Epithelial cell of proximal tubule (primary cell): ENCODE results near the gene SERPIND1. TPM values are rescaled to one million over a fixed set of nuclear protein-coding genes. Genes with fewer than 3 reads are reported as not detected.

Experiments
- DNase-seq: peaks from one replicate; pipeline ENCODE4 v3.0.0-alpha.2; 2011; ENCODE audit warnings: low read depth
- H3K4me3 ChIP-seq: 2 replicates; pipeline ENCODE4 v1.5.1; 2011; ENCODE audit warnings: low read depth, mild to moderate bottlenecking, low read length
- total RNA-seq: library from RNA; depleted of rRNA; stranded (reverse); fragments of >200 nt; gene quantifications from 2 replicates; pipeline ENCODE4 v1.2.3, GENCODE V29; 2015
- TF ChIP-seq, protein P1 (sequence below): conservative IDR thresholded peaks from 2 replicates; pipeline ENCODE4 v1.5.1; 2012; ENCODE audit warnings: low read depth, mild to moderate bottlenecking, low read length

Gene SERPIND1
- total RNA-seq, 1 donor from 2014 or later = not detected

GRCh38 chr22:20781272-20781990, 7.5 kb downstream of the SERPIND1 start:
- no peak for DNase-seq
- TF ChIP-seq, protein P1, sequence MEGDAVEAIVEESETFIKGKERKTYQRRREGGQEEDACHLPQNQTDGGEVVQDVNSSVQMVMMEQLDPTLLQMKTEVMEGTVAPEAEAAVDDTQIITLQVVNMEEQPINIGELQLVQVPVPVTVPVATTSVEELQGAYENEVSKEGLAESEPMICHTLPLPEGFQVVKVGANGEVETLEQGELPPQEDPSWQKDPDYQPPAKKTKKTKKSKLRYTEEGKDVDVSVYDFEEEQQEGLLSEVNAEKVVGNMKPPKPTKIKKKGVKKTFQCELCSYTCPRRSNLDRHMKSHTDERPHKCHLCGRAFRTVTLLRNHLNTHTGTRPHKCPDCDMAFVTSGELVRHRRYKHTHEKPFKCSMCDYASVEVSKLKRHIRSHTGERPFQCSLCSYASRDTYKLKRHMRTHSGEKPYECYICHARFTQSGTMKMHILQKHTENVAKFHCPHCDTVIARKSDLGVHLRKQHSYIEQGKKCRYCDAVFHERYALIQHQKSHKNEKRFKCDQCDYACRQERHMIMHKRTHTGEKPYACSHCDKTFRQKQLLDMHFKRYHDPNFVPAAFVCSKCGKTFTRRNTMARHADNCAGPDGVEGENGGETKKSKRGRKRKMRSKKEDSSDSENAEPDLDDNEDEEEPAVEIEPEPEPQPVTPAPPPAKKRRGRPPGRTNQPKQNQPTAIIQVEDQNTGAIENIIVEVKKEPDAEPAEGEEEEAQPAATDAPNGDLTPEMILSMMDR = no peak
- H3K4me3 ChIP-seq = no peak overlapping the region

DNA sequence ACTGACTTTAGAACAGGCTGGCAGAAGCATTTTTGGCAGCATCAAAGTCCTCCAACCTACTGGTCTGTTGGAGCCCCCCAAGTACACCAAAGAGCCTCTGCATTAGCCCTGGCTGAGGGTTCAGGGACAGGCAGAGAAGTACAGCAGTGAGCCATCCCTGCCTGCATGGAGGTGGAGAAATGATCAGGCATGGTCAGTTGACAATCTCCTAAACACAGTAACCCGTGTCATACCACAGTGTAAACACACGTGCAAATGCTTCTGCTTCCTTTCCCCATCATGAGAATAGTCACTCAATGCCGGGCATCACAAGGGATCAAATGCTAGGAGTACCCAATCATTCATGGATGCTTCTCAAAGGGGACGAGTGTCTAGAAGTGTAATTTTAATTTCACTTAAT, 8.2 kb downstream of the SERPIND1 start:
- TF ChIP-seq, protein P1 = no peak
- DNase-seq = no peak
- no peak overlapping the region for H3K4me3 ChIP-seq

- TF ChIP-seq, protein P1 = no peak
- no peak for DNase-seq
- no peak overlapping the region for H3K4me3 ChIP-seq
Measured at GRCh38 chr22:20782596-20783299, 8.8 kb downstream of the SERPIND1 start.

DNA sequence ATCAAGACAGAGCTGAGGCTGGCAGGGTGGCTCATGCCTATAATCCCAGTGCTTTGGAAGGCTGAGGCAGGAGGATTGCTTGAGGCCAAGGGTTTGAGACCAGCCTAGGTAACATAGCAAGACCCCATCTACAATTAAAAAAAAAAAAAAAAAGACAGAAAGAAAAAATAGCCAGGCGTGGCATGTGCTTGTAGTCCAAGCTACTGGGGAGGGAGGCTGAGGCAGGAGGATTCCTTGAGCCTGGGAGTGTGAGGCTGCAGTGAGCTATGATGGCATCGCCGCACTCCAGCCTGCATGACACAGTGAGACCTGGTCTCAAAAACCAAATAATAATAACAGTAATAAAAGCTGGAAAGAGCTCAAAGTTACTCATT, 9.4 kb downstream of the SERPIND1 start:
- no peak overlapping the region for H3K4me3 ChIP-seq
- DNase-seq = no peak
- TF ChIP-seq, protein P1 = no peak

- TF ChIP-seq, protein P1 = peak; percentile 79
- H3K4me3 ChIP-seq = no peak overlapping the region
- no peak for DNase-seq
Measured at GRCh38 chr22:20783844-20784723, 10.2 kb downstream of the SERPIND1 start.

DNA sequence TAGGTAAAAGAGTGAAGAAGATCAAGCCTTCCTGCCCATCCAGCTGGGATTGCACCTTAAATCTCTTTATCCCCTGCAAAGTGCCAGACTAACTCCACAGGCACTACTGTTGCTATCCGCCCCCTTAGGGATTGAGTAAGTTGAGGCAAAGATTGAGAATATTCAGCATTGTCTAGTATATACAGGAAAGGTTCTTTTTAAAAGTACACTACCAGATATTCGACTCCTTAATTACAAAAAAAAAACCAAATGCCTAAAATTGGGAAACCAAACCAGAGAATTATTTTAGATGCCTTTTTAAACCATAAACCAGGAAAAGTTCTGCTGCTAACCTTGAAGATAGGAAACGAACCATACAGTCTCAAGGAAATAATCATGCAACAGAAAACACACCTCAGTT, 11.5 kb downstream of the SERPIND1 start:
- no peak for DNase-seq
- no peak overlapping the region for H3K4me3 ChIP-seq
- TF ChIP-seq, protein P1 = no peak
